HG03196 (cell line): Measurements from ENCODE around the gene ACSL3.

ENCODE experiments used
- ATAC-seq: cut with Tn5 transposase; IDR thresholded peaks from one replicate; pipeline ENCODE4 v1.9.1; 2021; ENCODE audit not compliant: unreplicated experiment

Gene ACSL3

DNA sequence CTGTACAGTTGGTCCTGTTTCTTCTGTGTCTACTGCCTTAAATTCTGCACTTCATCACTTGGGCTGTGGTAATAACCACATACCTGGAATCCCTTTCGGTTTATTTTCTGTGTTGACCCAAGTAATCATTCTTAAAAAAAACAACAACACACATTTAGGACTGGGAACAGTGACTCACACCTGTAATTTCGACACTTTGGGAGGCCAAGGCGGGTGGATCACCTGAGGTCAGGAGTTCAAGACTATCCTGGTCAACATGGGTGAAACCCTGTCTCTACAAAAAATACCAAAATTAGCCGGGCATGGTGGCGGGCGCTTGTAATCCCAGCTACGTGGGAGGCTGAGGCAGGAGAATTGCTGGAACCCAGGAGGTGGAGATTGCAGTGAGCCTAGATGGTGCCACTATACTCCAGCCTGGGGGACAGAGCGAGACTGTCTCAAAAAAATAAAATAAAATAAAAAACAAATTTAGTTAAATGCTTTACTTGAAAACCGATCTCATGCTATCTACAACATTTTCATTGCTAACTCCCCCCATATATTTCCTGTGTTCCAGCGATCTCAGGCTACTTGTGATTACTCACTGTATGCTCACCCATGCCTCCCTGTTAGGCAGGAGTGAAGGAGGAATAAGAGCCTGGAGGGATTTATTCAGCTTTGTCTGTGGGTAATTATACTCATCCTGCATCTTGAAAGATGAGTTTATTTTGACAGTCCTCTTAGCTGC lies 18.2 kb downstream of the ACSL3 start:
- no peak for ATAC-seq

DNA sequence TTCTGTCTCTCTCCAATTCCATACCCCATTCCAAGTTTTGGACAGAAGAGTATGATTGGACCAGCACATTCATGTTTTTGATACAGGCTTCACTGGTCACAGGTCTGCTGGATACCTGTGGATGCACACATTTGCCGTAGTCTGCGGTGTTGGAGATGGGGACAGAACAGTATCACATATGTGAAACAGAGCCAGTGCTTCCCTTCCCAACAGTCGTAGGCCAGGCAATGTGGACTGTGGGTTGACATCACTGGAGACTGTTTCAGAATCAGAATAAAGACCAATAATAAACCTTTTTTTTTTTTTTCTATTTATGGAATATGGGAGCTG lies 18.7 kb downstream of the ACSL3 start:
- ATAC-seq, result no peak

DNA sequence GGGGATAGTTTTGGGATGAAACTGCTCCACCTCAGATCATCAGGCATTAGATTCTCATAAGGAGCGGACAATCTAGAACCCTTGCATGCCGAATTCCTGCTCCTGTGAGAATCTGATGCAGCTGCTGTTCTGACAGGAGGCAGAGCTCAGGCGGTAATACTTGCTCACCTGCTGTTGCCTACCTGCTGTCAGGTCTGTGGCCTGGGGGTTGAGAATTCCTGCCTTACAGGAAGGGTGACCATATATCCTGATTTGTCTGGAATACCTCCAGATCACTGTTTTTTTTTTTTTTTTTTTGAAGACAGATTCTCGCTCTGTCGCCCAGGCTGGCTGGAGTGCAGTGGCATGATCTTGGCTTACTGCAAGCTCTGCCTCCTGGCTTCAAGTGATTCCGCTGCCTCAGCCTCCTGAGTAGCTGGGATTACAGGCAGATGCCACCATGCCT lies 21.7 kb downstream of the ACSL3 start:
- ATAC-seq, result no peak

DNA sequence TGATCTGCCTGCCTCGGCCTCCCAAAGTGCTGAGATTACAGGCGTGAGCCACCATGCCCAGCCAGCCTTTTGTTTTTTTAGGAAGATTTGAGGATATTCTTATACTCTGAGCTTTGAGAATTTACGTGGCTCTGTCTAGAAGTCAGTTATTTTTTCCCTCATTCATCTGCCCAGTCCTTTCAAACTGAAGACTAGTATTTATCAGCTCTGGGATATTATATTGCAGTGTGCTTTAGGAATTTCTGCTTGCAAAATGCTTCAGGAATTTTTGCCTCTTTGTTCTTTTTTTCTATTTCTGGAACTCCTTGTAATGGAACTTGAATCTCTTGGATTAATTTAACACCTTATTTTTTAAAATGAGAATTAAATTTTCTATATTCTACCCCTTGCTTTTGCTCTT lies 22.6 kb downstream of the ACSL3 start:
- ATAC-seq, result no peak

- no peak for ATAC-seq
These were observed 23.4 kb downstream of the ACSL3 start for GRCh38 chr2:222884114-222884771.

- no peak for ATAC-seq
These were observed 24.1 kb downstream of the ACSL3 start for GRCh38 chr2:222884805-222885424.

- no peak for ATAC-seq
These were observed 26.3 kb downstream of the ACSL3 start for GRCh38 chr2:222887124-222887523.

DNA sequence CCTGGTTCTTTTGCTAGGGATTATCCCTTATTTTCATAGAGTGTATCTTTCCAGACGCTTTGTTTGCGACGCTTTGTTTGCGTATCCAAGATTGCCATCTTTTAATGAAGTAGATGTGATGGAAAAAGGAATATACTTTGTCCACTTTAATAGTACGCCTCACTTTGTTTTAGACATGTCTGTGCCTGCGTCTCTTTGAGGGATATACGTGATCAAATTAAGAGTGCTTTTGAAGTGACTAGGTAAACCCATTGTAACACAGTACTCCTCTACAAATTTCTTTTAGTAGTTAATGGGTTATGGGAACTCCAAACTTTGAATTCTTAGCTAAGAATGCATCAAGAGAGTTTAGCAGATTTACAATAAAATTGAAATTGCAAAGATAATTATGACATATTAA lies 27.9 kb downstream of the ACSL3 start:
- no peak for ATAC-seq

DNA sequence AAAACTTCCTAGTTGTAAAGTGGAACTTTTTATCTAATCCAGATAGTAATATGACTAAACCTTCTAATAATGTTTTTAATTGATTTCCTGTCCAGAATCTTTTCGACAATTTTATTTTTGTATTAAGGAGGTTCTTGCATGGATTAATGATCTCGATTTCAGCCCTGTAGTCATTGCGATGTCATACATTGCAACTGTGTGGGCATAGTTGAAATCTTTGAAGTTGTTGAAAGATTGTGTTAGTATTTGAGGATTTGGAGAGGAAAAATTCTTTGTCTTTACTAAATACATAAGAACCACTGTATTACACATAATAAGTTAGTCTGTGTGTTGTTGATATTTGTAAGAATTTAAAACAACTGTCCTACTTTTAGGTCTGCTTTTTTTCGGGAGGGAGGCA lies 31.1 kb downstream of the ACSL3 start:
- no peak for ATAC-seq

- ATAC-seq, result no peak
These were observed 31.5 kb downstream of the ACSL3 start for GRCh38 chr2:222892321-222892720.

DNA sequence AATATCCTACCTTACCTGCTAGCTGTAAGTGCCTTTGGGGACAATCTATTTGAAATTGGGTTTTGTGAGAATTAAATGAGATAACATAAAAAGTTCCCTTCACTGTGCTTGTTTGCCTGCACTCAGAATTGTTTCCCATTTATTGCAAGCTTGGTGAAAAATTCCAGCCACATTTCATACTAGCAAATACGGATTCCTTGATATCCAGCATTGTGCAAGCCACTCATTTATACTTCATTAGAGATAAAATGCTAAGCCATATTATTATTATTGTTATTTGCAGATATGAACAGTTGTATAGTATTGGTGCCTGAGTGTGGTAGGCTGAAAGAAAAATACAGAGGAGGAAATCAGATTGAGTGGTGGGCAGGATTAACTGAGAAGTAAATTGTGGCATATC lies 31.9 kb downstream of the ACSL3 start:
- ATAC-seq, result no peak

GRCh38 chr2:222893716-222894115 lies 32.9 kb downstream of the ACSL3 start:
- ATAC-seq, result no peak

DNA sequence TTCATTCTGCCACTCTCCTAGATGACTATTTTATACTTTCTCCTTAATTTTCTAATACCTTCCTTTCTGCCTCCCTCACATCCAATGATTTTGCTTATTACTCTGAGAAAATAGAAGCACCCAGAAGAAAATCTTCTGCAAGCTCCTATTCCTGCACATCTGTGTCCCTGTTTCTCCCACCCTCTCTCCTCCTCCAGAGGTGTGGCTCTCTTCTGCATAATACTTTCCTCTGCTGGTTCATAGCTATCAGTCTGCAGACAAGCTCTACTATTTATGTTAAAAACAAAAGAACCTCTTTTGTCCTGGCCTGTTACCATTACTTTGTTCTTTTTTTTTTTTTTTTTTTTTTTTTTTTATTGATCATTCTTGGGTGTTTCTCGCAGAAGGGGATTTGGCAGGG lies 34.3 kb downstream of the ACSL3 start:
- ATAC-seq, result no peak

- no peak for ATAC-seq
These were observed 37.1 kb downstream of the ACSL3 start for GRCh38 chr2:222897898-222898297.

GRCh38 chr2:222899413-222900181 lies 38.8 kb downstream of the ACSL3 start:
- ATAC-seq, result no peak

DNA sequence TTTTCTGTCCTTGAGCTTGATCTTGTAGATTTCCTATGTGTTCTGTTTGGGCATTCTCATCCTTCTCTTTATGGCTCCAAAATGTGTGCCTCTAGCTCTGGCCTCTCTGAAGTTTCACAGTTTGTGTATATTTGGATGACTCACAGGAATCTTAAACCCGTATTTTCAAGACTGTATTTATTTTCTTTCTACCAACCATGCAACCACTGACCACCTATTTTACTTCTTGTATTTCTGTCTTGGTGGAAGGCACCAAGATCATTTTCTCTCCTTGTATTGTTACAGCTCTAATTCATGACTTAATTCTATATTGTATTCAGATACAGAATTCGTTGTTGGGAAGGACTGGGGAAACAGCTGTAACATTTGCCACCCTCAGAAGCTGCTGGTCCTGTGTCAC lies 39.5 kb downstream of the ACSL3 start:
- ATAC-seq, result no peak

DNA sequence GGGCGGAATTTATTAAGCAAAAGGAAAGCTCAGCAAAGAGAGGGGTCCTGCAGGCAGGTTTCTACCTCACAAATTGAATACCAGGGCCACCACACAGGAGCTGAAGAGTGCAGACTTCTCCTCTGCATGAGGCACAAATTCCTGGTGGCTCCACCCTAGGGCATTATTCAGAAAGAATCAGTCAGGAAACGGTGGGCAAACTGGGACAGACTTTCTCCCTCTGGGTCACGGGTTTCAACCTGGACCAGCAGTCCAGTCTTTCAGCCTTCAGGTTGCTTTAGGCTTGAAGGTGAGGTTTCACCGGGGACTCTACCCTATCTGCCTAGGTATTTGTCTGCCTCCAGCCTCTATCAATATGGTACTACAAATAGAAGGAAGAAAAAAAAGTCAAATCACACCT lies 41.8 kb downstream of the ACSL3 start:
- ATAC-seq, result no peak

DNA sequence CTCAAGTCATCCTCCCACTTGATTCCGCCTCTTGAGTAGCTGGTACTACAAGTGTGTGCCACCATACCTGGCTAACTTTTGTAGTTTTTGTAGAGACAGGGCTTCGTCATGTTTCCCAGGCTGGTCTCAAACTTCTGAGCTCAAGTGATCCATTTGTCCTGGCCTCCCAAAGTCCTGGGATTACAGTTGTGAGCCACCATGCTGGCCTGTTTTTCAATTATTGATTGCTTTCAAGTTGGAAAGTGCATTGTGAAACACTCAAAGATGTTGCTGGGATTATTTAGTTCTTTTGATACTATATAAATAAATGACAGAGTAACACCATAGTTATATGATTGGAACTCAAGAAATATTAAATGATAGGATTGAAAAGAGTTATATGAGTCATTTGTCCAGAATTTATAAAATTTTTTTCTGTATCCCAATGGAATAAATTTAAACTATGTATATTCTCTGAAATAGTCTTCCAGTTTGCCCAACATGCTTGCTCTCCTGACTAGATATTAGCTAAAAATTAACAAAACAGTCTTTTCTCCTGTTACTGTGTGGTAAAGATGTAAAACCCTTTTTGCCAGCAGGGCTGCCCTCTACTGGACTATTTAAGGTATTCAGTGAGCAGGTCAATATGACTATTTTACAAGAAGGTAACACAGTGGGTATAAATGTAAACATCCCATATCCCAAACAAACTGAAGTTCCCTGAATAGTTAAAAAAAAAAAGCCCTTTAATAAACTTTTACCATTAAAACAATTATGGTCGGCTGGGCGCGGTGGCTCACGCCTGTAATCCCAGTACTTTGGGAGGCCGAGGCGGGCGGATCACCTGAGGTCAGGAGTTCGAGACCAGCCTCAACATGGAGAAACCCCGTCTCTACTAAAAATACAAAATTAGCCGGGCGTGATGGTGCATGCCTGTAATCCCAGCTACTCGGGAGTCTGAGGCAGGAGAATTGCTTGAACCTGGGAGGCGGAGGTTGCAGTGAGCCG lies 42.7 kb downstream of the ACSL3 start:
- ATAC-seq, result peak; percentile 82

DNA sequence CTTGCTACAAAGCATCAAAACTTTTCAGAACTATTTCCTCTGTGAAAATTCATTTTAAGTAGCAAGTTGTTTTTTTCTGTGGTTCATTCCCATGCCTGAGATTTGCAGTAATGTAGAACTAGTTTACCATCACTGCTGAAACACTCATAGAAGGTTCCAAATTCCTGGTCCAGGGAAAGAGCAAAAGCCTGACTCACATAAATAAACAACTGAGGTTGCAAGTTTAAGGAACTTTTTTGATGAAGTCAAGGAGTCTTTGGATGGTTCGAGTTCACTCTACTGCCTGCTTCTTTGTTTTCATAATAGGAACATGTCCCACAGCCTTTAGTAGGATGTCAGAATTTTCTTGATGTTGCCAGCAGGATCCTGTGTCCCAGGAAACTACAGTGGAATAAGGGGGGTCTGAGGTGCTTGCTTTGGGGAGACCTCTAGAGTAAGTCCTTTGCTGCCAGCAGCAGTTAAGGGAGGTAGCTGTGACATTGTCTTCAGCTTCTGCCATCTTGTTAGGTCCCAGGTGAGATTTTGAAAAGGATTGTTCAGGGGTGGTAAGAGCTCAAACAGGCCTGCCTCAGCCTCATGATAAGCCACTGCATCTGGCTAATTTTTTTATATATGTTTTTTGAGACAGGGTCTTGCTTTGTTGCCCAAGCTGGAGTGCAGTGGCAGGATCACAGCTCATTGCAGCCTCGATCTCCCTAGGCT lies 43.9 kb downstream of the ACSL3 start:
- ATAC-seq, result no peak

DNA sequence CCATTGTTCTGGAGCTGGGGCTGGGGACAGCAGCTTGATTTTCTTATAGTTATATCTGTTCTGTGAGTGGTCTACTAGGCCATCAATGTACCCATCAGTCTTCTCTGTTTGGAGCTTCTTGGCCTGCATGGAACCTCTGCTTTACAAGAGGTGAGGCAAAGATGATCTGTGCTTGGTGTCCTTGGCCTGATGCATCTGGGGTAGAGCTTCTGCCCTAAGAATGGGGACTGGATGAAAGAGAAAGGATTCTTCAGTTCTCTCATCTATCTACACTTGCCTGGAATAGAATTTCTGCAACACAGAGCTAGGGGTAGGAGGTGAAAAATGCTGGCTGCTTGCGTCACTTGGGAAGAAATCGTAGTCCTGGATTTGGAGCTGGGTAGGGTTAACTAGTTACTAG lies 46.2 kb downstream of the ACSL3 start:
- no peak for ATAC-seq
